Trophoblast cell (in vitro differentiated cells and primary cell): ENCODE measurements around the gene URI1.

Experiments used
- DNase-seq, 2 donors: peaks; one replicate each; pipeline ENCODE4 v3.0.0-alpha.2; 2016
- H2AFZ ChIP-seq: 2 replicates; pipeline ENCODE4 v1.6.1; 2013; ENCODE audit warnings: low read length, moderate library complexity, mild to moderate bottlenecking; ENCODE audit not compliant: insufficient read depth, poor library complexity
- H2AK5ac ChIP-seq: 2 replicates; pipeline ENCODE4 v1.6.1; 2013; ENCODE audit warnings: mild to moderate bottlenecking, low read length
- H2BK120ac ChIP-seq: 2 replicates; pipeline ENCODE4 v1.6.1; 2013; ENCODE audit warnings: low read length, mild to moderate bottlenecking, moderate library complexity; ENCODE audit not compliant: insufficient read depth, poor library complexity
- H2BK12ac ChIP-seq: 2 replicates; pipeline ENCODE4 v1.6.1; 2013; ENCODE audit warnings: mild to moderate bottlenecking, low read length, moderate library complexity
- H2BK5ac ChIP-seq: 2 replicates; pipeline ENCODE4 v1.6.1; 2013; ENCODE audit warnings: low read length, low read depth, moderate library complexity, mild to moderate bottlenecking; ENCODE audit not compliant: poor library complexity
- H3K14ac ChIP-seq: 2 replicates; pipeline ENCODE4 v1.6.1; 2013; ENCODE audit warnings: mild to moderate bottlenecking, low read length
- H3K18ac ChIP-seq: 2 replicates; pipeline ENCODE4 v1.6.1; 2013; ENCODE audit warnings: mild to moderate bottlenecking, low read length
- H3K23ac ChIP-seq: 2 replicates; pipeline ENCODE4 v1.6.1; 2013; ENCODE audit warnings: low read length
- H3K27ac ChIP-seq: 2 replicates; pipeline ENCODE4 v1.5.1; 2013; ENCODE audit warnings: low read depth, mild to moderate bottlenecking, inconsistent platforms, low read length, moderate library complexity
- H3K27me3 ChIP-seq: 2 replicates; pipeline ENCODE4 v1.6.1; 2013; ENCODE audit warnings: inconsistent platforms, mild to moderate bottlenecking, low read length, moderate library complexity; ENCODE audit not compliant: insufficient read depth
- H3K36me3 ChIP-seq, 2 experiments: 1 replicate in 1 of 2; 2 replicates in 1 of 2; pipeline ENCODE4 v1.6.1; 2013; ENCODE audit warnings: low read length in 2 of 2, mild to moderate bottlenecking in 2 of 2, moderate library complexity in 1 of 2; ENCODE audit not compliant: insufficient read depth in 2 of 2, control insufficient read depth in 1 of 2
- H3K4ac ChIP-seq: 2 replicates; pipeline ENCODE4 v1.6.1; 2013; ENCODE audit warnings: low read depth, mild to moderate bottlenecking, low read length, moderate library complexity
- H3K4me1 ChIP-seq, 2 experiments: 1 replicate in 1 of 2; 2 replicates in 1 of 2; pipeline ENCODE4 v1.6.1; 2013; ENCODE audit warnings: low read length in 2 of 2, mild to moderate bottlenecking in 2 of 2, moderate library complexity in 1 of 2; ENCODE audit not compliant: insufficient read depth in 2 of 2, control insufficient read depth in 1 of 2
- H3K4me2 ChIP-seq: 2 replicates; pipeline ENCODE4 v1.6.1; 2013; ENCODE audit warnings: inconsistent platforms, mild to moderate bottlenecking, low read length, moderate library complexity
- H3K4me3 ChIP-seq: 2 replicates; pipeline ENCODE4 v1.5.1; 2013; ENCODE audit warnings: mild to moderate bottlenecking, low read depth, low read length, inconsistent platforms
- H3K79me1 ChIP-seq: one replicate; pipeline ENCODE4 v1.6.1; 2013; ENCODE audit warnings: low read length
- H3K79me2 ChIP-seq: 2 replicates; pipeline ENCODE4 v1.6.1; 2013; ENCODE audit warnings: low read length, mild to moderate bottlenecking; ENCODE audit not compliant: control insufficient read depth, insufficient read depth, poor library complexity
- H3K9ac ChIP-seq: 2 replicates; pipeline ENCODE4 v1.6.1; 2013; ENCODE audit warnings: mild to moderate bottlenecking, low read length
- H3K9me3 ChIP-seq: 2 replicates; pipeline ENCODE4 v1.6.1; 2013; ENCODE audit warnings: low read depth, mild to moderate bottlenecking, control low read depth, inconsistent platforms, low read length; ENCODE audit not compliant: insufficient read depth
- H4K12ac ChIP-seq: 2 replicates; pipeline ENCODE4 v1.6.1; 2013; ENCODE audit warnings: low read depth, mild to moderate bottlenecking, low read length, moderate library complexity
- H4K8ac ChIP-seq: 2 replicates; pipeline ENCODE4 v1.6.1; 2013; ENCODE audit warnings: low read depth, mild to moderate bottlenecking, low read length, moderate library complexity
- H4K91ac ChIP-seq: one replicate; pipeline ENCODE4 v1.6.1; 2013; ENCODE audit warnings: low read depth, mild to moderate bottlenecking, low read length, moderate library complexity
- WGBS: extraction: QIAGEN DNeasy Blood & Tissue Kit; methylation state at CpG from one replicate; pipeline ENCODE4 v1.1.7; 2013; ENCODE audit warnings: missing lambda C conversion rate; ENCODE audit not compliant: insufficient read length, insufficient coverage; ENCODE audit errors: extremely low coverage; 5-methylcytosine and 5-hydroxymethylcytosine counted together

URI1 gene

GRCh38 chr19:29967623-29968022 lies 25.6 kb downstream of the URI1 start:
- WGBS = no CpG with 5 or more reads among the region's 3 CpGs
- DNase-seq = no peak

GRCh38 chr19:29969891-29970290 lies 27.9 kb downstream of the URI1 start:
- no CpG with 5 or more reads among the region's 3 CpGs for WGBS
- Histone ChIP-seq H3K4me1 (no peaks in the 10 kb centered on the region), H4K91ac (no peak overlapping the region), H2AK5ac (no peak overlapping the region), H2BK120ac (no peak overlapping the region), H3K4ac (no peak overlapping the region), H2BK5ac (no peak overlapping the region), H3K18ac (no peak overlapping the region), H3K9me3 (no peaks in the 10 kb centered on the region), H4K12ac (no peak overlapping the region), H3K23ac (no peak overlapping the region), H3K9ac (no peak overlapping the region), H2BK12ac (no peak overlapping the region), H3K27me3 (no peaks in the 10 kb centered on the region), H3K79me1 (no peaks in the 10 kb centered on the region), H3K36me3 (no peaks in the 10 kb centered on the region), H3K27ac (no peak overlapping the region), H3K4me3 (no peak overlapping the region), H2AFZ (no peak overlapping the region), H3K79me2 (no peaks in the 10 kb centered on the region), H3K14ac (no peak overlapping the region), H4K8ac (no peak overlapping the region), H3K4me2 (no peak overlapping the region)
- DNase-seq = no peak

More at GRCh38 chr19:29967623-29968022, 25.6 kb downstream of the URI1 start:
- H3K4me3 ChIP-seq = no peak overlapping the region
- no peak overlapping the region for H2AK5ac ChIP-seq
- H3K4me1 ChIP-seq = no peaks in the 10 kb centered on the region
- no peak overlapping the region for H2AFZ ChIP-seq
- no peak overlapping the region for H3K27ac ChIP-seq
- H3K79me1 ChIP-seq = no peaks in the 10 kb centered on the region
- no peak overlapping the region for H2BK5ac ChIP-seq
- no peak overlapping the region for H3K14ac ChIP-seq
- no peaks in the 10 kb centered on the region for H3K9me3 ChIP-seq
- no peaks in the 10 kb centered on the region for H3K36me3 ChIP-seq
- H4K91ac ChIP-seq = no peak overlapping the region
- H3K4me2 ChIP-seq = no peak overlapping the region
- no peaks in the 10 kb centered on the region for H3K27me3 ChIP-seq
- H3K79me2 ChIP-seq = peaks cover 3% of the 10 kb centered on the region
- H2BK12ac ChIP-seq = no peak overlapping the region
- no peak overlapping the region for H2BK120ac ChIP-seq
- no peak overlapping the region for H4K8ac ChIP-seq
- no peak overlapping the region for H3K4ac ChIP-seq
- H3K23ac ChIP-seq = no peak overlapping the region
- no peak overlapping the region for H4K12ac ChIP-seq
- H3K9ac ChIP-seq = no peak overlapping the region
- H3K18ac ChIP-seq = no peak overlapping the region

GRCh38 chr19:29971002-29971401 lies 29.0 kb downstream of the URI1 start:
- Histone ChIP-seq H2BK12ac (no peak overlapping the region), H3K9ac (no peak overlapping the region), H3K18ac (no peak overlapping the region), H3K4ac (no peak overlapping the region), H2AK5ac (no peak overlapping the region), H4K12ac (no peak overlapping the region), H2BK5ac (no peak overlapping the region), H3K27me3 (no peaks in the 10 kb centered on the region), H3K4me2 (no peak overlapping the region), H4K8ac (no peak overlapping the region), H3K79me1 (no peaks in the 10 kb centered on the region), H3K27ac (no peak overlapping the region), H2AFZ (no peak overlapping the region), H3K14ac (no peak overlapping the region), H4K91ac (no peak overlapping the region), H3K4me1 (no peaks in the 10 kb centered on the region), H3K4me3 (no peak overlapping the region), H3K9me3 (no peaks in the 10 kb centered on the region), H3K23ac (no peak overlapping the region), H3K79me2 (no peaks in the 10 kb centered on the region), H2BK120ac (no peak overlapping the region), H3K36me3 (no peaks in the 10 kb centered on the region)
- WGBS = no CpG with 5 or more reads among the region's 2 CpGs
- no peak for DNase-seq

- Histone ChIP-seq H3K27ac (no peak overlapping the region), H3K79me1 (no peaks in the 10 kb centered on the region), H2BK5ac (no peak overlapping the region), H4K12ac (no peak overlapping the region), H3K9ac (no peak overlapping the region), H3K79me2 (no peaks in the 10 kb centered on the region), H2AFZ (no peak overlapping the region), H3K27me3 (no peaks in the 10 kb centered on the region), H3K9me3 (no peaks in the 10 kb centered on the region), H2BK120ac (no peak overlapping the region), H3K36me3 (no peaks in the 10 kb centered on the region), H3K14ac (no peak overlapping the region), H4K91ac (no peak overlapping the region), H2BK12ac (no peak overlapping the region), H3K18ac (no peak overlapping the region), H3K4me2 (no peak overlapping the region), H3K4ac (no peak overlapping the region), H4K8ac (no peak overlapping the region), H3K4me1 (no peaks in the 10 kb centered on the region), H3K4me3 (no peak overlapping the region), H3K23ac (no peak overlapping the region), H2AK5ac (no peak overlapping the region)
- DNase-seq = no peak
- WGBS = no CpG with 5 or more reads among the region's 3 CpGs
Measured at GRCh38 chr19:29971648-29972047, 29.6 kb downstream of the URI1 start.
